ENCODE data around the gene GRIK4.

The GRIK4 gene

DNA sequence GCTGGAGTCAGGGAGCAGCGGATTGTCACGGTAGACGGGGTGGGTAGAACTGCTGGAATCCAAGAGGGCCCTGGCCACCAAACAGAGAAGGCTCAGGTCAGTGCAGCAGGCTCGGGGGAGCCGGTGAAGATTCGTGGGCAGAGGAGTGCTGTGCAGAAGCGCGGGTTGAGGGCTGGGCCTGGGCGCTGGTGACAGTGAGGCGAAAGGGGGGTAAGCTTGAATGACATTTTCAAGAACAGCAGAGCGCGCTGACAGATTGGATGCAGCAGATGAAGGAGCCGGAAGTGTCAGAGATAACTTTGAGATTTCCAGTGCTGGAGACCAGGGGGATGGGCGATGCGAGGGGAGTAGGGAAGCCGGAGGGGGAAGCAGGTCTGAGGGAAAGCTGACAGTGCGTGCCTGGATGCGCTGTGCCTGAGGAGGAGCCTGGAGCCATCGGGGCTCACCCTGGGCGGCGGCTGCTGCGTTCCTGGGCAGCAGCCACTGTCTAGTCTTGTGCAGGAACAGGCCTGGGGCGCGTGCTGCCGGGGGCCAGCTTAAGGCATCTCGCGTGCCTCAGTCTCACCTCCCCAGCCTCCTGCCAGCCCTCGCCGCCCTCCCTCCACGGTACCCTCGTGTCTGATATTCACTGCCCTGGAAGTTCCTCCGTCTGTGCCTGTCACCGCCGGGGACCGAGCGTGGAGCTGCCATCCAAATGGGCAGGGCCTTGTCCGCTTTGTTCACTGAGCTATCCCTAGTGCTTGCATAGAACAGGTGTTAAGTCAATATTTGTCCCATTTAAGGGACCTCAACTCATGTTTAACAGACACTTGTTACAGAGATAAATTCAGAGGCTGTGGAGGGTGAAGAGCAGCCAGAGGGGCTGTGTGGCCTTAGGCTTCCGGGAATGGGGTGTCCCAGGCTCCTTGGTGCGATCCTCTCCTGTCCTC, 5.2 kb downstream of the GRIK4 start:
- Histone ChIP-seq H3K4me3 (ENCODE audit: insufficient read depth, low read depth, low read length) (no peak overlapping the region), H3K36me3 (ENCODE audit: control insufficient read depth, insufficient read depth, low read length) (no peaks in the 10 kb centered on the region), H3K9me3 (ENCODE audit: control insufficient read depth, low read length) (no peaks in the 10 kb centered on the region), H3K27me3 (ENCODE audit: control insufficient read depth, insufficient read depth, low read length, poor library complexity, severe bottlenecking) (peaks cover 55% of the 10 kb centered on the region), H3K4me1 (ENCODE audit: control insufficient read depth, insufficient read depth, low read length) (peaks cover 13% of the 10 kb centered on the region), H3K27ac (ENCODE audit: insufficient read depth, low read depth, low read length, poor library complexity, severe bottlenecking) (no peak overlapping the region)
- WGBS, 2 experiments = 60 to 62% methylated on average over 39 of the region's 39 CpGs

DNA sequence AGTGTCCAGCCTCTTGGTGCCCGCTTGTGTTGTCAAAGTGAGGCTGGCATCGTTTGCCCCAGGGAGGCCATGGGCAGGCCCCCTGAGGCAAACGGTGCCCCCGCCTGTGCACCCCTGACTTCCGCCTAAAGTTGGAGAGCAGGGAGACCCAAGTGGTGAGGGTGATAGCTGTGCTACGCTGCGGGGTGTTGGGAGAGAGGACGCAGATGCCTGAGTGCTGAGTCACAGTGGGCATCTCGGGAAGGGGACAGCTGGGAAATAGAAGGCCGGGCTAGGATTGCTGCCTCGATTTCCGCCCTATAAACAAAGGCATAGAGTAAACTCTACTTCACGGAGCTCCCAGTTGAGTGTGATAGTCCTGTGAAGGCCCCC, 5.8 kb downstream of the GRIK4 start:
- Histone ChIP-seq H3K27me3 (ENCODE audit: control insufficient read depth, insufficient read depth, low read length, poor library complexity, severe bottlenecking) (peaks cover 48% of the 10 kb centered on the region), H3K9me3 (ENCODE audit: control insufficient read depth, low read length) (no peaks in the 10 kb centered on the region), H3K4me3 (ENCODE audit: insufficient read depth, low read depth, low read length) (no peak overlapping the region), H3K4me1 (ENCODE audit: control insufficient read depth, insufficient read depth, low read length) (peaks cover 13% of the 10 kb centered on the region), H3K36me3 (ENCODE audit: control insufficient read depth, insufficient read depth, low read length) (no peaks in the 10 kb centered on the region), H3K27ac (ENCODE audit: insufficient read depth, low read depth, low read length, poor library complexity, severe bottlenecking) (no peak overlapping the region)
- WGBS, 2 experiments = 72 to 78% methylated on average over 13 of the region's 13 CpGs

DNA sequence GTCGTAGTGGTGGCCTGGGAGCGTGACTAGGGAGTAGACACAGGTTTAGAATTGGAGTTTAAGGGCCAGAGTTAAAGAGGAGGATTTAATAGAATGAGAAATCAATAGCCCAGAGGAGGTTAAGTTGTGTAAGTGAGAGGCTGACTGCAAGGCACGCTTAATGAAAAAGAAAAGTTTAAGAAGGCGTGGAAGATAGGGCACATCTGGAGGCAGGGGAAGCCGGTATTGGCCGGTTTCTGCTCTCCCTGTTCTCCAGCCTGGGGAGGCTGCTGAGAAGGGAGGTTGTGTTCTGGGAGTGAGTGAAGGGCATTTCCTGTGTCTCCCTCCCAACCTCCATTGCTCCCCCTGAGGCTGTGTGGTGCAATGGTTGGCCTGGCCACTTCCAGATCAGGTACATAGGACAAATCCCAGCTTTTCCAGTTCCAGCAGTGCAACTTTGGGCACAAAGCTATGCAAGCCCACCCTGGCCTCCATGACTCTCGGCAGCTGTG, 6.3 kb downstream of the GRIK4 start:
- H3K9me3 ChIP-seq (ENCODE audit: control insufficient read depth, low read length) = no peaks in the 10 kb centered on the region
- H3K27ac ChIP-seq (ENCODE audit: insufficient read depth, low read depth, low read length, poor library complexity, severe bottlenecking) = no peak overlapping the region
- H3K27me3 ChIP-seq (ENCODE audit: control insufficient read depth, insufficient read depth, low read length, poor library complexity, severe bottlenecking) = peaks cover 44% of the 10 kb centered on the region
- H3K4me3 ChIP-seq (ENCODE audit: insufficient read depth, low read depth, low read length) = no peak overlapping the region
- no peaks in the 10 kb centered on the region for H3K36me3 ChIP-seq (ENCODE audit: control insufficient read depth, insufficient read depth, low read length)
- WGBS, 2 experiments = 82 to 83% methylated on average over 7 of the region's 7 CpGs
- H3K4me1 ChIP-seq (ENCODE audit: control insufficient read depth, insufficient read depth, low read length) = peaks cover 13% of the 10 kb centered on the region

- H3K27me3 ChIP-seq (ENCODE audit: control insufficient read depth, insufficient read depth, low read length, poor library complexity, severe bottlenecking) = peaks cover 39% of the 10 kb centered on the region
- H3K27ac ChIP-seq (ENCODE audit: insufficient read depth, low read depth, low read length, poor library complexity, severe bottlenecking) = no peak overlapping the region
- H3K4me1 ChIP-seq (ENCODE audit: control insufficient read depth, insufficient read depth, low read length) = peaks cover 16% of the 10 kb centered on the region
- H3K4me3 ChIP-seq (ENCODE audit: insufficient read depth, low read depth, low read length) = no peak overlapping the region
- no peaks in the 10 kb centered on the region for H3K36me3 ChIP-seq (ENCODE audit: control insufficient read depth, insufficient read depth, low read length)
- no peaks in the 10 kb centered on the region for H3K9me3 ChIP-seq (ENCODE audit: control insufficient read depth, low read length)
- 94 to 95% methylated on average over 7 of the region's 7 CpGs for WGBS, 2 experiments
These were observed 6.8 kb downstream of the GRIK4 start for GRCh38 chr11:120518356-120518755.

GRCh38 chr11:120519474-120519873, 7.9 kb downstream of the GRIK4 start:
- WGBS, 2 experiments = 84 to 97% methylated on average over 3 of the region's 3 CpGs
- Histone ChIP-seq H3K27me3 (ENCODE audit: control insufficient read depth, insufficient read depth, low read length, poor library complexity, severe bottlenecking) (peaks cover 27% of the 10 kb centered on the region), H3K27ac (ENCODE audit: insufficient read depth, low read depth, low read length, poor library complexity, severe bottlenecking) (no peak overlapping the region), H3K36me3 (ENCODE audit: control insufficient read depth, insufficient read depth, low read length) (no peaks in the 10 kb centered on the region), H3K4me3 (ENCODE audit: insufficient read depth, low read depth, low read length) (no peak overlapping the region), H3K9me3 (ENCODE audit: control insufficient read depth, low read length) (no peaks in the 10 kb centered on the region), H3K4me1 (ENCODE audit: control insufficient read depth, insufficient read depth, low read length) (peaks cover 20% of the 10 kb centered on the region)

DNA sequence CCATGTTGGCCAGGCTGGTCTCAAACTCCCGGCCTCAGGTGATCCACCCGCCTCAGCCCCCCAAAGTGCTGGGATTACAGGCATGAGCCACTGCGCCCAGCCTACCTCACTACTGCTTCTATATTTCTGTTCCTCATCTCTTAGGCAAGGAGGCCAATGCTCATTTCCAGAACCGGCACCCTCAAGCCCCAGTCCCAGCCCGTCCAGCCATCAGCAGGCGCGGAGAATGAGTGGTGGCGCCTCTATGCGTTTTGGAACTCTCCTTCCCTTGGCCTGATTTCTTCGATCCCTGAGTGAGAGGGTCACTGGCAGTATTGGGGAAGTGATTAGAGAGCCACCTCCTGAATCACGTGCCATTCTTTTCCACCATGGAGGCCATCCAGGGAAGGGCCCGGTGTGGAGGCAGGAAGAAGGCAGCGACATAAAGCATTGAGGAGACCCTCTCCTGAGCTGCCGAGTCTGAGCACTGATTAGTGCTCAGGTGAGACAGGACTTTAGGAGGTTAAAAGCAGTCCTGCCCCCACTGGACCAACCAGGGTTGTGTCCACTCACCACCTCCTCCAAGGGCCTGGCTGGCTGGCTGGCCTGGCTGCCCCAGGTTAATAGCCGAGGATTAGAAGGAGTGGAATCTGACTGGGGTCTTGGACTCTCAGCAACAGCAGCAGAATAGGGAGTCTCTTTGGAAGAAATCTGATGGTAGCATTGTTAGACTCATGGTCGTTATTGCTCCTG, 8.7 kb downstream of the GRIK4 start:
- Histone ChIP-seq H3K9me3 (ENCODE audit: control insufficient read depth, low read length) (no peaks in the 10 kb centered on the region), H3K27me3 (ENCODE audit: control insufficient read depth, insufficient read depth, low read length, poor library complexity, severe bottlenecking) (peaks cover 20% of the 10 kb centered on the region), H3K4me3 (ENCODE audit: insufficient read depth, low read depth, low read length) (no peak overlapping the region), H3K4me1 (ENCODE audit: control insufficient read depth, insufficient read depth, low read length) (peaks cover 20% of the 10 kb centered on the region), H3K27ac (ENCODE audit: insufficient read depth, low read depth, low read length, poor library complexity, severe bottlenecking) (no peak overlapping the region), H3K36me3 (ENCODE audit: control insufficient read depth, insufficient read depth, low read length) (no peaks in the 10 kb centered on the region)
- 95 to 96% methylated on average over 16 of the region's 16 CpGs for WGBS, 2 experiments

GRCh38 chr11:120521176-120521575, 9.6 kb downstream of the GRIK4 start:
- WGBS, 2 experiments = 93 to 98% methylated on average over 7 of the region's 7 CpGs
- Histone ChIP-seq H3K4me1 (ENCODE audit: control insufficient read depth, insufficient read depth, low read length) (peaks cover 20% of the 10 kb centered on the region), H3K27me3 (ENCODE audit: control insufficient read depth, insufficient read depth, low read length, poor library complexity, severe bottlenecking) (peaks cover 12% of the 10 kb centered on the region), H3K9me3 (ENCODE audit: control insufficient read depth, low read length) (no peaks in the 10 kb centered on the region), H3K36me3 (ENCODE audit: control insufficient read depth, insufficient read depth, low read length) (no peaks in the 10 kb centered on the region), H3K27ac (ENCODE audit: insufficient read depth, low read depth, low read length, poor library complexity, severe bottlenecking) (no peak overlapping the region), H3K4me3 (ENCODE audit: insufficient read depth, low read depth, low read length) (no peak overlapping the region)

- H3K36me3 ChIP-seq (ENCODE audit: control insufficient read depth, insufficient read depth, low read length) = no peaks in the 10 kb centered on the region
- no peak overlapping the region for H3K4me3 ChIP-seq (ENCODE audit: insufficient read depth, low read depth, low read length)
- H3K27me3 ChIP-seq (ENCODE audit: control insufficient read depth, insufficient read depth, low read length, poor library complexity, severe bottlenecking) = peaks cover 7% of the 10 kb centered on the region
- no peaks in the 10 kb centered on the region for H3K9me3 ChIP-seq (ENCODE audit: control insufficient read depth, low read length)
- H3K27ac ChIP-seq (ENCODE audit: insufficient read depth, low read depth, low read length, poor library complexity, severe bottlenecking) = no peak overlapping the region
- H3K4me1 ChIP-seq (ENCODE audit: control insufficient read depth, insufficient read depth, low read length) = peaks cover 21% of the 10 kb centered on the region
- WGBS, 2 experiments = 95 to 96% methylated on average over 11 of the region's 11 CpGs
These were observed 10.5 kb downstream of the GRIK4 start for GRCh38 chr11:120522021-120522420.

DNA sequence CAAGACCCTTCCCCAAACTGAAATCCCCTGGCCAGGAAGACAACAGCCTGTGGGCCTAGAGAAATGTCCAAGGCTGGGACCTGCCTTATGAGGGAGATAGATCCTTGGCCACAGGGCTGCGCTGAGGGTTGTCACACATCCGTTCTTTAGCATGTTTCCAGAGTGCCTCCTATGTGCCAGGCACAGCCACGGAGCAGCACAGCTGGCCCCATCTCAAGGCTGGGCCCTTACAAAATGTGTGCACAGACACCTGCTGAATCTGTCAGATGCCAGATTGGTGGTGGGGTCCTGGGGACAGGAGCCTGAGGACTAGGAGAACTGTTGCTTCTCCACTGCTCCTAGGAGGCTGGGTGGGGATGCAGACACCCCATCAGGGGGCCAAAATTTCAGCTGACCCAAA, 11.2 kb downstream of the GRIK4 start:
- Histone ChIP-seq H3K9me3 (ENCODE audit: control insufficient read depth, low read length) (no peaks in the 10 kb centered on the region), H3K4me3 (ENCODE audit: insufficient read depth, low read depth, low read length) (no peak overlapping the region), H3K4me1 (ENCODE audit: control insufficient read depth, insufficient read depth, low read length) (peaks cover 23% of the 10 kb centered on the region), H3K27ac (ENCODE audit: insufficient read depth, low read depth, low read length, poor library complexity, severe bottlenecking) (no peak overlapping the region), H3K36me3 (ENCODE audit: control insufficient read depth, insufficient read depth, low read length) (no peaks in the 10 kb centered on the region), H3K27me3 (ENCODE audit: control insufficient read depth, insufficient read depth, low read length, poor library complexity, severe bottlenecking) (peaks cover under 1% of the 10 kb centered on the region)
- 87 to 89% methylated on average over 3 of the region's 3 CpGs for WGBS, 2 experiments

DNA sequence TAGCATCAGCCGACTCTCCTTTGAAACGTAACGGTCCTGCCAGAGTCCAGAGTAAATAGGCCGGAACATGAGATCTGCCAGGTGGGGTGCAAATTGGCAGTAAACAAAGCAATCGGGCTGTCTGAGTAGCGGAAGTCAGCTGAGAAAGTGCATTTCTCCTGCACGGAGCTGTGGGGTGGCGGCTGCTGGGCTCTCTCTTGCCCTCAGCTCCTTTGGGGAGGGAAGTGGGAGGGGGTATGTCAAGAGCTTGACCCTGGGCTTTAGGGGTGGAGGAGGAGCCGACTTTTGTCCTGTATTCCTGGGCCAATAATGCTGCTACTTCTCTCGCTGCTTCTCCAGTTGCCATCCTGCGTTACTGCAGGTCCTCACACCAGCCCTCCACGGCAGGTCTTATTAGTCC, 11.6 kb downstream of the GRIK4 start:
- Histone ChIP-seq H3K4me1 (ENCODE audit: control insufficient read depth, insufficient read depth, low read length) (peaks cover 18% of the 10 kb centered on the region), H3K4me3 (ENCODE audit: insufficient read depth, low read depth, low read length) (no peak overlapping the region), H3K27ac (ENCODE audit: insufficient read depth, low read depth, low read length, poor library complexity, severe bottlenecking) (no peak overlapping the region), H3K9me3 (ENCODE audit: control insufficient read depth, low read length) (no peaks in the 10 kb centered on the region), H3K27me3 (ENCODE audit: control insufficient read depth, insufficient read depth, low read length, poor library complexity, severe bottlenecking) (no peaks in the 10 kb centered on the region), H3K36me3 (ENCODE audit: control insufficient read depth, insufficient read depth, low read length) (no peaks in the 10 kb centered on the region)
- WGBS, 2 experiments = 47 to 48% methylated on average over 12 of the region's 12 CpGs
